WTC11 (cell line): ENCODE measurements around the gene IL6R. TPM values are rescaled to one million over a fixed set of nuclear protein-coding genes. Genes with fewer than 3 reads are reported as not detected.
"Not testable (repeated sequence)": the region's sequence is repeated elsewhere in the genome, so short reads cannot be mapped to it uniquely, and the experiment has no call there.

Source experiments
- ATAC-seq: fragments of 200-7000 bp; cut with Tn5 transposase; 2 replicates; pipeline ENCODE4 v1.10.0; 2021; ENCODE audit warnings: mild to moderate bottlenecking, moderate library complexity
- CTCF ChIA-PET: fragments of 300-600 bp; sonication (Branson Sonifier 250); formaldehyde crosslinking; loops from one replicate; lab custom pipeline; 2021; ENCODE audit warnings: antibody characterized with exemption; lab: Charles Lee
- POLR2A ChIA-PET: fragments of 350-600 bp; sonication (Branson Sonifier 250); formaldehyde crosslinking; loops from one replicate; lab custom pipeline; 2021; ENCODE audit warnings: antibody characterized with exemption; lab: Charles Lee
- DNase-seq: peaks from one replicate; pipeline ENCODE4 v3.0.0; 2021; ENCODE audit warnings: low spot score
- H3K27ac Mint-ChIP-seq: 2 replicates; pipeline ENCODE4 v1.8.0; 2021; ENCODE audit warnings: mixed read lengths
- H3K27me3 Mint-ChIP-seq: 2 replicates; pipeline ENCODE4 v1.8.0; 2021; ENCODE audit warnings: low read depth, mild to moderate bottlenecking, moderate library complexity, mixed read lengths
- H3K36me3 Mint-ChIP-seq: 2 replicates; pipeline ENCODE4 v1.8.0; 2021; ENCODE audit warnings: mixed read lengths
- H3K4me1 Mint-ChIP-seq: 2 replicates; pipeline ENCODE4 v1.8.0; 2022; ENCODE audit warnings: mixed read lengths
- H3K4me3 Mint-ChIP-seq: 2 replicates; pipeline ENCODE4 v1.8.0; 2021; ENCODE audit warnings: mild to moderate bottlenecking, moderate library complexity, mixed read lengths
- H3K9me3 Mint-ChIP-seq: 2 replicates; pipeline ENCODE4 v1.8.0; 2021; ENCODE audit warnings: mixed read lengths
- ATF3 ChIP-seq: sonication (generic); formaldehyde crosslinking; conservative IDR thresholded peaks from 2 replicates; pipeline ENCODE4 v1.8.1; 2022; ENCODE audit warnings: mild to moderate bottlenecking, missing genetic modification reagents
- CDX4 ChIP-seq: fragments of 250-450 bp; sonication (Bioruptor Pico); IDR thresholded peaks from 2 replicates; pipeline ENCODE4 v1.9.0; 2021; ENCODE audit warnings: moderate library complexity, mild to moderate bottlenecking, inconsistent platforms, borderline replicate concordance
- E2F4 ChIP-seq: sonication (generic); formaldehyde crosslinking; IDR thresholded peaks from 2 replicates; pipeline ENCODE4 v1.8.1; 2022; ENCODE audit warnings: low read depth, mild to moderate bottlenecking, moderate library complexity, missing genetic modification reagents, borderline replicate concordance
- ETV6 ChIP-seq: sonication (generic); formaldehyde crosslinking; IDR thresholded peaks from 2 replicates; pipeline ENCODE4 v1.8.1; 2022; ENCODE audit warnings: mild to moderate bottlenecking, missing genetic modification reagents
- FOXP4 ChIP-seq: sonication (generic); formaldehyde crosslinking; IDR thresholded peaks from 2 replicates; pipeline ENCODE4 v1.8.0; 2022; ENCODE audit warnings: mild to moderate bottlenecking, missing genetic modification reagents
- GRHL2 ChIP-seq: fragments of 250-450 bp; sonication (Bioruptor Pico); IDR thresholded peaks from 2 replicates; pipeline ENCODE4 v1.8.0; 2022; ENCODE audit warnings: mild to moderate bottlenecking, moderate library complexity; ENCODE audit not compliant: insufficient replicate concordance, severe bottlenecking
- JUN ChIP-seq: sonication (generic); formaldehyde crosslinking; IDR thresholded peaks from 2 replicates; pipeline ENCODE4 v1.8.0; 2023; ENCODE audit warnings: mild to moderate bottlenecking, missing genetic modification reagents
- NR1H2 ChIP-seq: sonication (generic); formaldehyde crosslinking; IDR thresholded peaks from 2 replicates; pipeline ENCODE4 v1.9.0; 2021; ENCODE audit warnings: mild to moderate bottlenecking, moderate library complexity, missing genetic modification reagents
- RELA ChIP-seq: sonication (generic); formaldehyde crosslinking; IDR thresholded peaks from 2 replicates; pipeline ENCODE4 v1.8.1; 2022; ENCODE audit warnings: missing genetic modification reagents, mild to moderate bottlenecking, borderline replicate concordance
- ZNF281 ChIP-seq: sonication (generic); formaldehyde crosslinking; IDR thresholded peaks from 2 replicates; pipeline ENCODE4 v1.8.0; 2023; ENCODE audit warnings: mild to moderate bottlenecking, missing genetic modification reagents
- ZNF423 ChIP-seq: fragments of 250-450 bp; sonication (Bioruptor Pico); IDR thresholded peaks from 2 replicates; pipeline ENCODE4 v2.1.2; 2022; ENCODE audit warnings: mild to moderate bottlenecking, moderate library complexity
- ZSCAN18 ChIP-seq: fragments of 250-450 bp; sonication (Bioruptor Pico); IDR thresholded peaks from 2 replicates; pipeline ENCODE4 v2.1.2; 2022; ENCODE audit warnings: mild to moderate bottlenecking, moderate library complexity
- total RNA-seq: library from RNA; stranded (reverse); gene quantifications from 3 replicates; pipeline ENCODE4 v1.2.3, GENCODE V29; 2021

IL6R gene
- total RNA-seq, 1 experiment from 2014 or later, result 7.0 TPM

- TF ChIP-seq E2F4 (CRISPR knock-in tag), result no peak
- no peak for TF ChIP-seq JUN (CRISPR knock-in tag)
- no peak for TF ChIP-seq ZNF423
- TF ChIP-seq ATF3 (CRISPR knock-in tag), result no peak
- TF ChIP-seq ZNF281 (CRISPR knock-in tag), result no peak
- TF ChIP-seq FOXP4 (CRISPR knock-in tag), result no peak
- no peak for TF ChIP-seq GRHL2 (CRISPR knock-in tag)
- no peak for TF ChIP-seq ZSCAN18 (CRISPR knock-in tag)
- no peak for TF ChIP-seq ETV6 (CRISPR knock-in tag)
- TF ChIP-seq RELA (CRISPR knock-in tag), result no peak
- TF ChIP-seq, all 79 proteins: peak for 0
These were observed 80.9 kb downstream of the IL6R start (continued) for GRCh38 chr1:154485910-154486496.

GRCh38 chr1:154486756-154487155 lies 81.6 kb downstream of the IL6R start:
- H3K27ac Mint-ChIP-seq, H3K4me1 Mint-ChIP-seq, ATAC-seq, DNase-seq, POLR2A ChIA-PET, H3K4me3 Mint-ChIP-seq, H3K9me3 Mint-ChIP-seq, H3K36me3 Mint-ChIP-seq, H3K27me3 Mint-ChIP-seq: not testable (repeated sequence)
- CTCF ChIA-PET, result interaction anchor here (1.9 to 9.0 kb wide), 2 partner anchors 60 kb away, joined by 5 to 189 read pairs; no protein-coding TSS in a partner anchor

- CTCF ChIA-PET, result interaction anchor here (1.0 to 4.8 kb wide), 3 partner anchors 10 to 71 kb away, joined by 3 to 33 read pairs (median 6); no protein-coding TSS in a partner anchor
- H3K4me3 Mint-ChIP-seq, result no peak overlapping the region
- H3K27me3 Mint-ChIP-seq, result peaks cover 3% of the 10 kb centered on the region; the same call in 1 of the 2 replicates
- DNase-seq (peak; percentile 18), ATAC-seq (0 out of 2 replicates have a peak, but pooled peaks have one; percentile 38)
- peaks cover 23% of the 10 kb centered on the region for H3K4me1 Mint-ChIP-seq
- no peaks in the 10 kb centered on the region for H3K36me3 Mint-ChIP-seq
- H3K27ac Mint-ChIP-seq, result no peak overlapping the region
- H3K9me3 Mint-ChIP-seq, result no peaks in the 10 kb centered on the region
- POLR2A ChIA-PET, result no interaction called here
- TF ChIP-seq CDX4 (no peak), NR1H2 (CRISPR knock-in tag) (no peak)
These were observed 83.8 kb downstream of the IL6R start for GRCh38 chr1:154488922-154489321.
